ENCODE measurements around the gene C10orf71.

Gene C10orf71

GRCh38 chr10:49301302-49301701 lies 2.3 kb downstream of the C10orf71 start:
- in situ Hi-C loops (cut with HindIII; ENCODE audit: low sequenced_read_pairs), result no loop called here
- no peak overlapping the region for H3K4me3 ChIP-seq (ENCODE audit: low read depth, low read length)
- TF ChIP-seq, protein P1, sequence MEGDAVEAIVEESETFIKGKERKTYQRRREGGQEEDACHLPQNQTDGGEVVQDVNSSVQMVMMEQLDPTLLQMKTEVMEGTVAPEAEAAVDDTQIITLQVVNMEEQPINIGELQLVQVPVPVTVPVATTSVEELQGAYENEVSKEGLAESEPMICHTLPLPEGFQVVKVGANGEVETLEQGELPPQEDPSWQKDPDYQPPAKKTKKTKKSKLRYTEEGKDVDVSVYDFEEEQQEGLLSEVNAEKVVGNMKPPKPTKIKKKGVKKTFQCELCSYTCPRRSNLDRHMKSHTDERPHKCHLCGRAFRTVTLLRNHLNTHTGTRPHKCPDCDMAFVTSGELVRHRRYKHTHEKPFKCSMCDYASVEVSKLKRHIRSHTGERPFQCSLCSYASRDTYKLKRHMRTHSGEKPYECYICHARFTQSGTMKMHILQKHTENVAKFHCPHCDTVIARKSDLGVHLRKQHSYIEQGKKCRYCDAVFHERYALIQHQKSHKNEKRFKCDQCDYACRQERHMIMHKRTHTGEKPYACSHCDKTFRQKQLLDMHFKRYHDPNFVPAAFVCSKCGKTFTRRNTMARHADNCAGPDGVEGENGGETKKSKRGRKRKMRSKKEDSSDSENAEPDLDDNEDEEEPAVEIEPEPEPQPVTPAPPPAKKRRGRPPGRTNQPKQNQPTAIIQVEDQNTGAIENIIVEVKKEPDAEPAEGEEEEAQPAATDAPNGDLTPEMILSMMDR (IDR thresholded peaks at IDR 0.05; ENCODE audit: low read depth, low read length, missing control alignments), result no peak
- DNase-seq (ENCODE audit: low read depth), result no peak

- TF ChIP-seq, protein P1 (IDR thresholded peaks at IDR 0.05; ENCODE audit: low read depth, low read length, missing control alignments), result no peak
- no peak overlapping the region for H3K4me3 ChIP-seq (ENCODE audit: low read depth, low read length)
- in situ Hi-C loops (cut with HindIII; ENCODE audit: low sequenced_read_pairs), result no loop called here
- no peak for DNase-seq (ENCODE audit: low read depth)
Measured at GRCh38 chr10:49302088-49302487, 3.1 kb downstream of the C10orf71 start.

GRCh38 chr10:49303711-49304110 lies 4.7 kb downstream of the C10orf71 start:
- in situ Hi-C loops (cut with HindIII; ENCODE audit: low sequenced_read_pairs), result no loop called here
- no peak overlapping the region for H3K4me3 ChIP-seq (ENCODE audit: low read depth, low read length)
- no peak for DNase-seq (ENCODE audit: low read depth)
- TF ChIP-seq, protein P1 (IDR thresholded peaks at IDR 0.05; ENCODE audit: low read depth, low read length, missing control alignments), result no peak

GRCh38 chr10:49304137-49304536 lies 5.2 kb downstream of the C10orf71 start:
- no peak for DNase-seq (ENCODE audit: low read depth)
- TF ChIP-seq, protein P1 (IDR thresholded peaks at IDR 0.05; ENCODE audit: low read depth, low read length, missing control alignments), result no peak
- no peak overlapping the region for H3K4me3 ChIP-seq (ENCODE audit: low read depth, low read length)
- in situ Hi-C loops (cut with HindIII; ENCODE audit: low sequenced_read_pairs), result no loop called here

GRCh38 chr10:49307921-49308320 lies 9.0 kb downstream of the C10orf71 start:
- H3K4me3 ChIP-seq (ENCODE audit: low read depth, low read length), result no peak overlapping the region
- TF ChIP-seq, protein P1 (IDR thresholded peaks at IDR 0.05; ENCODE audit: low read depth, low read length, missing control alignments), result no peak
- no peak for DNase-seq (ENCODE audit: low read depth)
- in situ Hi-C loops (cut with HindIII; ENCODE audit: low sequenced_read_pairs), result no loop called here

- H3K4me3 ChIP-seq (ENCODE audit: low read depth, low read length), result no peak overlapping the region
- DNase-seq (ENCODE audit: low read depth), result no peak
- TF ChIP-seq, protein P1 (IDR thresholded peaks at IDR 0.05; ENCODE audit: low read depth, low read length, missing control alignments), result no peak
- in situ Hi-C loops (cut with HindIII; ENCODE audit: low sequenced_read_pairs), result no loop called here
Measured at GRCh38 chr10:49308881-49309280, 9.9 kb downstream of the C10orf71 start.
